ENCODE data around the gene BABAM1.

BABAM1 gene

DNA sequence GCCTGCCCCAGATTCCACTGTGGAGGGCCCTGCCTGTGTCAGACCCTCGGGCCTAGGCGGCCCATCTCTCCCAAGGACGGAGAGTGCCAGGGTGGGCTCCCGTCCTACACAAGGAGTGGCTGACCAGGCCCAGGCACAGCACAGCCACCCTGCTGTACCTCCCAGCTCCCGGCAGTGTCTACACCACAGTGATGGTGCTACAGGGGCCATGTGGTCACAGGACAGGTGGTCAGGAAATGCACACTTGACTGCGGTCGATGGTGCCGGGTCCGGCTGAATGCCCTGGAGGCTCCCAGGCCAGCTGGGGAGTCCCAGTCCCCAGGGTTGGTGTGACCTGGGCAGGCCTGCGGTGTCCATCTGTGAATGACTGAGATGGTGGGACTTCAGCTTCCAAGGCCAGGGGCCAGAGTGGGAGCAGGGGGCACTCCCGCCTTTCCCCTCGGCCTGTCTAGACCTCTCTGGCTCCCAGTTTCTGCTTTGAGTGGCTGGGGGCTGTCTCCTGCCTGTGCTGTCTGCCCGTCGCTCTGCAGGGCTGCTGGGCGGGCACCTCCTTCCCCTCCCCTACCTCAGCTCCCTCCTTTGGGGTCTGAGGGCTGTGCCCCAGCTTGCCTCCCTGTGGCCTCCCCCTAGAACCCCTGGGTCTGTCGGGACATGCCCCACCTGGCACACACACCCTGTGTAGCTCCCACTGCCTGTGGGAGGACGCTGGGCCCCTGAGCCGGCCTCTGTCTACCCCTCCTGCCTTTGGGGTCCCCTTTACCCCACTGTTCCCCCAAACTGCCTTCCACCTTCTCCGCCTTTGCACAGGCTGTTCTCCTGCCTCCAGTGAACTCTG, 54.6 kb downstream of the BABAM1 start:
- Histone ChIP-seq H3K27ac (no peak overlapping the region), H3K4me2 (ENCODE audit: low read length) (no peak overlapping the region), H3K4me1 (no peaks in the 10 kb centered on the region), H3K36me3 (ENCODE audit: control insufficient read depth, insufficient read depth, low read length) (no peaks in the 10 kb centered on the region), H3K27me3 (ENCODE audit: control insufficient read depth, insufficient read depth, low read length) (no peaks in the 10 kb centered on the region), H3K9ac (no peak overlapping the region), H2AFZ (no peak overlapping the region), H3K4me3 (ENCODE audit: low read depth, low read length) (no peak overlapping the region), H3K79me2 (no peaks in the 10 kb centered on the region), H3K9me3 (ENCODE audit: control insufficient read depth, low read length) (no peaks in the 10 kb centered on the region)
- TF ChIP-seq, protein P1, sequence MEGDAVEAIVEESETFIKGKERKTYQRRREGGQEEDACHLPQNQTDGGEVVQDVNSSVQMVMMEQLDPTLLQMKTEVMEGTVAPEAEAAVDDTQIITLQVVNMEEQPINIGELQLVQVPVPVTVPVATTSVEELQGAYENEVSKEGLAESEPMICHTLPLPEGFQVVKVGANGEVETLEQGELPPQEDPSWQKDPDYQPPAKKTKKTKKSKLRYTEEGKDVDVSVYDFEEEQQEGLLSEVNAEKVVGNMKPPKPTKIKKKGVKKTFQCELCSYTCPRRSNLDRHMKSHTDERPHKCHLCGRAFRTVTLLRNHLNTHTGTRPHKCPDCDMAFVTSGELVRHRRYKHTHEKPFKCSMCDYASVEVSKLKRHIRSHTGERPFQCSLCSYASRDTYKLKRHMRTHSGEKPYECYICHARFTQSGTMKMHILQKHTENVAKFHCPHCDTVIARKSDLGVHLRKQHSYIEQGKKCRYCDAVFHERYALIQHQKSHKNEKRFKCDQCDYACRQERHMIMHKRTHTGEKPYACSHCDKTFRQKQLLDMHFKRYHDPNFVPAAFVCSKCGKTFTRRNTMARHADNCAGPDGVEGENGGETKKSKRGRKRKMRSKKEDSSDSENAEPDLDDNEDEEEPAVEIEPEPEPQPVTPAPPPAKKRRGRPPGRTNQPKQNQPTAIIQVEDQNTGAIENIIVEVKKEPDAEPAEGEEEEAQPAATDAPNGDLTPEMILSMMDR (IDR thresholded peaks at IDR 0.05): no peak

DNA sequence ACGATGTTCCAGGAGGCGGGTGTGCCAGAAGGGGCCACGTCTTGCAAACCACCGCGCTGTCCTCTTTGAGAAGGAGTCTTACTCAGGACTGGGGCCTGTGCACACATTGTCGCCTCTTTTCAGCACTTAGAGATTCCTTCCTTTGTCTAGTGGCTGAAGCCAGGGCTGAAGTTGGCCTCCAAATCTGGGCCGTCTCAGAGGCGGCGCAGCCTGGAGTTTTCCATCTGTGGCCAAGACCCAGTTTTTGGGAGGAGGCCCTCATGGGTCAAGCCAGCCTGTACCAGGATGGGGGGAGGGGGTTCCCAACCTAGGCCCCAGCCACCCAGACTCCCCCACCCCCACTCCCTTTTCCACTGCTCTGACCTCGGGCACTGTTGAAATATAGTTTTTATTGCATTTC, 55.6 kb downstream of the BABAM1 start:
- Histone ChIP-seq H3K4me2 (ENCODE audit: low read length) (no peak overlapping the region), H3K79me2 (no peaks in the 10 kb centered on the region), H3K27ac (no peak overlapping the region), H3K9me3 (ENCODE audit: control insufficient read depth, low read length) (no peaks in the 10 kb centered on the region), H2AFZ (no peak overlapping the region), H3K4me1 (no peaks in the 10 kb centered on the region), H3K27me3 (ENCODE audit: control insufficient read depth, insufficient read depth, low read length) (no peaks in the 10 kb centered on the region), H3K4me3 (ENCODE audit: low read depth, low read length) (no peak overlapping the region), H3K36me3 (ENCODE audit: control insufficient read depth, insufficient read depth, low read length) (no peaks in the 10 kb centered on the region), H3K9ac (no peak overlapping the region)
- TF ChIP-seq, protein P1 (IDR thresholded peaks at IDR 0.05): no peak

DNA sequence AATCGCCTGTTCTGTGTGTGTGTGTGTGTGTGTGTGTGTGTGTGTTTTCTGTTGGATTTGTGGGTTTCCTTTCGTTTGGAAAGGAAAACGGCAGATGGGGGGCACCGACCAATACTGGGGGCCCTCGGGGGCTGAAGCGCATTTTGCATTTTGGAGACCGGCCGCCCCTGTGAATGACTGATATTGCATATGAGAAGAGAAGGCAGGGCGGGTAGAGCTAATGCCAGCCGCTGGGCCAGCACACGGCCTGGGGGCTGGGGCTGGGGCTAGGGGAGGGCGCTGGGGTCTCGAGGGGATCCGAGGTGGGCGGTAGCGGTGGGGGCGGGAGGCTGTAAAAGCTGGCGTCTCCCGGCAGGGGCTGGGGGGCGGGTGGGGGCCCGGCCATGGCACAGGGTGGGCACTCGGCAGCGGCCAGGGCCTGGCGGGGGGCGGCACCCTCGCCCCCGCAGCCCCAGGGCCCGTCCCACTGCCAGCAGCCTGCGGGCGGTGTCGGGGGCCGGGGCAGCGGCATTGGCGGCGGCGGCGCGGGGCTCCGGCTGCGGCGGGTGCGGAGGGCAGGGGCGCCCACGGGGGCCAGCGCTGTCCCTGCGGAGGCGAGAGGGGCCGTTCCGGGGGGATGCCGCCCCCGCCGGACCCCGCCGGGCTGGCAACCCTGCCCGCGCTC, 56.2 kb downstream of the BABAM1 start:
- TF ChIP-seq, protein P1 (IDR thresholded peaks at IDR 0.05): no peak
- Histone ChIP-seq H3K27me3 (ENCODE audit: control insufficient read depth, insufficient read depth, low read length) (no peaks in the 10 kb centered on the region), H3K4me1 (no peaks in the 10 kb centered on the region), H3K9me3 (ENCODE audit: control insufficient read depth, low read length) (no peaks in the 10 kb centered on the region), H3K4me2 (ENCODE audit: low read length) (no peak overlapping the region), H2AFZ (no peak overlapping the region), H3K36me3 (ENCODE audit: control insufficient read depth, insufficient read depth, low read length) (no peaks in the 10 kb centered on the region), H3K4me3 (ENCODE audit: low read depth, low read length) (no peak overlapping the region), H3K79me2 (no peaks in the 10 kb centered on the region), H3K9ac (no peak overlapping the region), H3K27ac (no peak overlapping the region)

DNA sequence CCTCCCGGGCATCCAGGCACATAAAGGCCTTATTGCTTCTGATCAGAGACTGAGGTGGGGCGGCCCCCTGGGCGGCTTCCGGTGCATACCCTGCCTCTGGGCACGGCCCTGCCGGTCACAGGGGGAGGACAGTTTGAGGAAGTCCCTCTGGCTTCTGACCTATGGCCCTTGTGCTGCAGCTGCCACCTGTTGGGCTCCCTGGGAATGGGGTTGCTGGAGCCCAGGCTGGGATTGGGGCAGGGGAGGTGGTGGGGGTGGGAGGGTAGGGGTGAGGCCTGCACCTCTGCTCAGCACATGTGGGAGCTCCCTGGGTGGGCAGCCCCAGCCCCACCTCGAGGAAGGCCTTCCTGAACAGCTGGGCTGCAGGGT, 56.7 kb downstream of the BABAM1 start:
- Histone ChIP-seq H3K36me3 (ENCODE audit: control insufficient read depth, insufficient read depth, low read length) (no peaks in the 10 kb centered on the region), H3K4me1 (no peaks in the 10 kb centered on the region), H3K9ac (no peak overlapping the region), H3K79me2 (no peaks in the 10 kb centered on the region), H3K4me3 (ENCODE audit: low read depth, low read length) (no peak overlapping the region), H3K4me2 (ENCODE audit: low read length) (no peak overlapping the region), H3K27me3 (ENCODE audit: control insufficient read depth, insufficient read depth, low read length) (no peaks in the 10 kb centered on the region), H2AFZ (no peak overlapping the region), H3K27ac (no peak overlapping the region), H3K9me3 (ENCODE audit: control insufficient read depth, low read length) (no peaks in the 10 kb centered on the region)
- TF ChIP-seq, protein P1 (IDR thresholded peaks at IDR 0.05): no peak
